Measurements from ENCODE around the gene PLEKHA6.

PLEKHA6 gene

DNA sequence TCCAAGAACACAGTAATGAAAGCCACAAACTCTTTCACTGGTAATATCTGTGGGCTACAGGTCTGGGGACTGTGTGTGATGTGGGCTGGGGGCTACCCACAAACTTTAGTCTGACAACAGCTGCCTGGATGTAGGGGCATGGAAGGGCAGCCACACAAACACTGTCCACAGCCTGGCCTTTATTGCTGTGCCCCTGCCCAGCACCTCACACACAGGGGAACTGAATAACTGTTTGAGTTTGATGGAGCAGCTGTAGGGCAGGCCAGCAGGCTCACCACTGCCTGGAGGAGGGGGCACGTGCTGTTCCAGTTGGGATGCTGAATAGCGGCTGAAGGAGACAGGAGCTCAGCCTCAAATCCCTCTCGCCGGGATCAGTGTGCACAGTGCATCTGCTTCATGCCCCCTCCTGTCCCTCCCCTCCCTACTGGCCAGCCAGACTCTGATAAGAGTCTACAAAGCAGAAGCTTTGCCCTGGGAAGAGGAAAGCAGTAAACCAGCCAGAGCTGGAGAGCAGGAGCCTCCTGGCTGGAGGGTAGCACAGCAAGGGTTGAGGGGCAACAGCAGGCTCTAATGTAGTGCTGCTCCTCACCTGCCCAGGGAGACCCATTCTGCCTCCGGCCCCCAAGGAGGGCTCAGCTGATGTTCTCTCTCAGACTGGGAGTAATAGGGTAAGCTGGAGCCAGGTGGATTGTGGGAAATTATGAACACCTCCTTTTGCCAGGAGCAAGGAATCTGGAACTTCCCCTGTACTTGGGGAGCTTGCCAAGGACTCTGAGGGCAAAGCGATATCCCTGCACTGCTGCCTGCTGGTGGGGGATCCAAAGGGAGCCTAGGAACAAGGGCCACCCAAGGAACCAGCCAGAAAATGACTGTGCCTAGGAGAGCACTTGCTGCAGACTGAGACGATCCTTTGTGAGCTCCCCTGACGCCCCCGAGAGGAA lies 75.7 kb downstream of the PLEKHA6 start:
- no peak for DNase-seq

DNA sequence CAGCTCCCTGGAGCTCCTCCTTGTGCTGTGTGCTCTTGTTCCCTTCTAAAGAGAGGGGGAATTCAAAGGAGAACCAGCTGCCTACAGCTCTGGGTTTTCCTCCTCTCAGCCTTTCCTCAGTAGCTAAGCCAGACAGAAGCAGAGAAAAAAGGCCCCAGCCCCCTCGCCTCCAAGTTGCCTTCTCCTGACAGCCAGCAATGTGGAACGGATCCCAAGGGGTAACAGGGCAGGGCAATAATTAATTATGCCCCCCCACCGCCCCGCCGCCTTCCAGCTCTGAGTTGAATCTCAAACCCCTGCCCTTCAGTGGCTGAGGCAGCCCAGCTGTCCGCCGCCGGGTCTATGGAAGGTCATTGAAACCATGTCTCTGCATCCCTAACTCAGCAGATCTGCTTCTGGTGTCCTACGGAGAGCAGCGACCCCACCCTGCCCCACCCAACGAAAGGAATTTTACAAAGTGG lies 76.9 kb downstream of the PLEKHA6 start:
- no peak for DNase-seq

DNA sequence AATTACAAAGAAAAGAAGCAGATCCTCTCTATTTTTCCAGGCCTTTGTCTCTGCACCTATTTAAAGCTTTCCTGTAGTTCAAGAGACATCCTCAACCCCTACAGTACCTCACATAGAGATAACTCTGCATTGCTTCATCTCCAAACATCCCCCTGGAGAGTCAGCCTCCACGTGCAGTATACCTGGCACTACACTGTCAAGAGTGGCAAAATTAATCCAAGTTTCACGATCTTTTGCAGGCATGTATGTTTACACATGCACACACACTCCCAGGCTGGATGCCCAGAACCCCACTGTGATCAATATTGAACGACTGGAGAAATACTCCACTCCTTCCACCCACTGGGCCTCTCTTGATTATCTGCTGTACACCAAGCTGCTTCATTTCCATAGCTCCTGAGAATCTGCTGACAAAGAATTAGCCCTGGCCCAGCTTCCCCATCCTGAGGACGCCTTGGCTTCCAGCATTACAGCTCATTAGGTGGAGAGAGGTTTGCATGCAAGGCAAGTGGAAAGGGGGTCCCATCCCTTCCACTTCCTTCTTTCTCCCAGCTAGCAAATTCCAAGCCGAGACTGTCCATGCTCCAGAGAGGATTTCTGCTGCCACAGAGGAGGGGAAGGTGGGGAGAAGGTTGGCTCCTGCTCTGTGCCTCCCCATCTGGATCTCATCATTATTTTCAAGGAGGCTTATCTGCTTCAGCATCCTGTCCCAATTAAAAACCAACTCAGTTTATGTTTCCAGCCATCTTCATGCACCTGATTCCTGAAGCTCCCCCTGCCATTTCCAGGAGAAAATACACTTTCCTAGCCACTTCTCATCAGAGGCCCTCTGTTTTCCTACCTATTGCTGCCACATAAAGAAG lies 79.4 kb downstream of the PLEKHA6 start:
- DNase-seq, result no peak

DNA sequence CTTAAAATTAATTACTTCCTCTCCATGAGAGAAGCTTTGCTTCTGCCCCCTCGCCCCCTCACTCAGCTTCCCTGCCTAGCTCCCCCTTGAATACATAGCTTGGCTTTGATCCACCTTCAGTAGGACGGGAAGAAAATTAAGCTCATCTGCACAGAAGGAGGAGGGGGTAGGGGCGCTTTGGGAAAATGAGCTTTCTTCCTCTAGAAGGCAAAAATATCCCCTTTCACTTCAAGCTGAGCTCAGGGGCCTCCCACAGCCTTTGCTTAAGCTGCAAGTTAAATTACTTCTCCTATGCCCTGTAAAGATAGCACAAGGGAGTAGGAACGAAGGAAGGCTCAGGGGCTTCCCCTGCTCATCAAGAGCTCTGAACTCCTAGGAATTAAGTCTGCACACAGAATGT lies 80.8 kb downstream of the PLEKHA6 start:
- DNase-seq, result no peak

DNA sequence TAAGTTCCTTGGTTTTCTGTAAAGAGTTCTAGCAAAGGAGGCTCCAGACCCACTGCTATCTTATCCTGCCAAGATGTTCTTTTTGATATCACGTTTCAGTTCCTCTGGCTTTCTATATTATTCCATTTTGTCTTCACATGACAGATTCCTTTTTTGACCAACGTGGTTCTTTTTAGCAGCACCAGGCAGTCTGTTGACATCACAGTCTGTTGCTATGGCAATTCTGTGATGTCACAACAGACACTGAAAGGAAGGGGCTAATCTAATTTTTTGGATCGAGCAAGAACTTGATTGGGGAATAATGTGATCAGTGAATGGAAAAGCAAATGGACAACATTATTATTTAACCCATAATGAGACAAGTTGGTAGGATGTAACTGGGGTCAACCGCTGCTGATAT lies 81.5 kb downstream of the PLEKHA6 start:
- no peak for DNase-seq

DNA sequence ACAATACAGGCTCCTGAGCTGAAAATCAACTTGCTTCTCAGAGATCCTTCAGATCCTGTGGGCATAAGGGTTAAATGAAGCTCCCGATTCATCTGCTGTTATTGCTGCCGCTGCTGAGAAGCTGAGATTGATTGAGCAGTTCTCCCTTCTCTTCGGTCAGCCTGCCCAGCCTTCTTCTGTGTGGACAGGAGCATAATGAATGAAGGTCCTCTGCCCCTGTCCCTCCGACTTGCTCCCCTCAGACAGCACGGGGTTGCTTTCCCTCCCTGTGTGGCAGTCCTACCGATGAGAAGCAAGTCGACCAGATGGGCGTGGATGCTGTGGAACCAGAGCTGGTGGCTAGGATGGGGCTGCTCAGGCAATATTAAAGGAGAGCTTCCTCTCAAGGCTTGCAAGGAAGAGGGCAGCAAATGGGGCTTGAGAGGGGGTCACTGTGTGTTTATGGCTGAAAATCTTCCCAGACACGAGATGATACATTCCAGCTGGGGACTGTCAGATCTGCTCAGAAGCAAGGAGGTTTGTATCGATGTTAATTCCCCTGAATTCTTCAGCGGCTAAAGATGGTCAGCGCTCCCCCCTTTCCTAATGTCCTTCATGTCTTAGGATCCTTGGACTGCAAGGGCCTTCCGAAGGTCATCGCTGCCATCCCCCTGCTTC lies 82.0 kb downstream of the PLEKHA6 start:
- DNase-seq, result no peak

DNA sequence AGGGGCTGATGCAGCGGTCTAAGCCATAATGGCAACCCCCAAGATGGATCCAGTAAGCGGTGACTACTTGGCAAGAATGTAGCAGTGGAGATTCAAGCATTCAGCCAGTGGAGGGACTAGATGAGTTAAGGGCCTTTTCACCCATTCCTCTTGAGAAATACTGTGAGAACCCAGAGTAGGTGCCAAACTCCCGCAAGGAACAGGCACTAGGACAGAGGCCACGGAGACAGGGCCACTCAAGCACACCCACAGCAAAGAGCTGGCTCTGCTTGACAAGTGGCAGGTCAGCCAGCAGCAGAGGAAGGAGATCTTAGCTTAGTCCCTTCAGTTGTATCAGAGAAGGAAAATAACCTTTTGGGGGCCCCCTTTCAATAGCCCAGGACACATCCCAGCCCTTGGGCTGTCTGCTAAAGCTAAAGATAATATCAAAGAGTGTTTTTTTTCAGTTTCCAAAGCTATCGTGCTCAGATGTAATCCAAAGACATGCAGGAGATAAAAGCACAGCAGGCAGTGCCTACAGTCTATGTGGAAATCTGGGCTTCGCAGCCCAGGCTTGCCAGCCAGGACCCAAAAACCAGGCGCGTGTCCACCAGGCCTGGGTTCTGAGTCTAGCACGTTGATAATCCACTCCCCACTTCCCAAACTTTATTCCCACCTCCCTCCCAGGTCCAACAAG lies 83.9 kb downstream of the PLEKHA6 start:
- DNase-seq, result no peak

DNA sequence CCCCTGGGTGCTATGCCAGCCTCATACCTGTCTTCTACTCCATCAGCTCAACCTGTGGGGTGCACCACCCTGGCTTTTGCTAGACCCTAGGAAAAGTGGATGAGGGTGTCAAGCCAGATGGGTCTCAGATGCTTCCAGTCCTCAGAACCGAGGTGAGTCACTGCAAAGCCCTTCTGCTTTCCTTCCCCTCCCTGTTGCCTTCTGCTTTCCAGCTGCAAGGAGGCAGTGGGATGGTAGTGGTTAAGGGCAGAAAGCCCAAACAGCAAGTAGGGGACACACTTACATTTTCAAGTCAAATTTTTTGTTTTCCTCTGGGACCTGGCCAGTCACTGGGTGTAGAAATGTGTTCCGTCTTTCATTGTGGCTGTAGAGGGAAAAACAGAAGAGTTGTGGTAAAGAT lies 85.3 kb downstream of the PLEKHA6 start:
- DNase-seq, result no peak

DNA sequence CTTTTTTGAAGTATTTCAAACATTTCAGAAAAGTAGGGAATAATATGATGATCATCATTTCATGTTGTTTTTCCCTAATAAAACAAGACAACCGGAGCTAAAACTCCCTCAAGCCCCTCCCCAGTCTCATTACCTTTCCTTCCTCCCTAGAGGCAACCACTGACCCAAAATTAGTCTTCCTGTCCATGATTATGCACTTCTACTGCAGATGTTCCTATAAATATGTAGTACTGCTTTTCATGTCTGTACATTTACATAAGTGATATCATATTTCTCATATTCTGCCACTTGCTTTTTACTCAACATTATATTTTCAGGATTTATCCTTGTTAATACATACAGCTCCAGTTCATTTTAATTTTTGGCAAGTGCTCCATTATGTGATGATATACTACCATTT lies 87.2 kb downstream of the PLEKHA6 start:
- DNase-seq, result no peak

DNA sequence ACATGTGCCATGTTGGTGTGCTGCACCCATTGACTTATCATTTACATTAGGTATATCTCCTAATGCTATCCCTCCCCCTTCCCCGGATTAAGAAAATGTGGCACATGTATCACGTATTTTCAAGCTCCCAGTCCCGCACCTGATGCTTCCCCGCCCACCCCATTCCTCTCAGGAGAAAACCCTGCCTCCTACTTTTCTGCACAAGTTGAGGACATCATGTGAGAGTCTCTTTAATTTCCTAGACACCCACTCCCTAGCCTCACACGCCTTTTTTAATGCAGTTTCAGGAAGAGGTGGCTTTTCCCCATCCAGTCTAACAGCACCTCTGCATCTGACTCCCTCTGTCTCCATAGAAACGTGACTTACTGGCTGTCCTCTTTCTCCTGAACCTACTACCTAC lies 87.8 kb downstream of the PLEKHA6 start:
- no peak for DNase-seq

DNA sequence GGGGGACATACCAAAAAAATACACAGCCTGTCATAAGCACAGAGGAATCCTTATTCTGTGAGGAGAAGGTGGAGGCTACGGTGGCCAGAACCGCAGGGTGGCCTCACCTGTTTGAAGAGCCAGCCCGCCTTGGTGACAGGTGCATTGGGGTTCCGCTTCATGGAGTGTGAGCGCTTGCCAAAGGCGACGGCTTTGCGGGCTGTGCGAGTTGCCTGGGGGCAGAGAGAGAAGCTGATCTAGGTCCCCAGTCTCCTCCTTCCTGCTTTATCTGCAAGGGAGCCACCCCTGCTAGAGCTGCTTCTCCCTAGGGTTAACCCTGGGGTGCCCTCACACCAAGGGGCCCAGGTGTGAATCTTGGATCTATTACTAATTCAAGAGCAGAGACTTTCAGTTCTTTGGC lies 91.6 kb downstream of the PLEKHA6 start:
- no peak for DNase-seq

DNA sequence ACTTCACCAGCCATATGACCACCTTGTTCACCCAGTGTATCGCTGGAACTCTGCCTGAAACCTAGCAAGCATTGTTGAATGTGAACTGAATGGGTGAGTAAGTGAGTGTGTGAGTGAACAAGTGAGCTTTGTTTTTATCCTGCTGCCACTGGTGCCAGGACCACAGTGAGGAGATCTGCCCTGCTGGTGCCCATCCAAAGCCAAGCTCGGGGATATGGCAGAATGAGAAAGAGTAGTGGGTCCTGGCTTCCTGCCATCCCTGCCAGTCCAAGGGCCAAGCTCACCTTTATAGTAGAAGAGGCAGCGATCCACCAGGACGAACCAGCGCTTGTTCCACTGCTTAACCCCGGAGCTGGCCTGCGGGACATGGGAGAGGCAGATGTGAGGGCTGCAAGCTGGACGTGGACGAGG lies 92.5 kb downstream of the PLEKHA6 start:
- no peak for DNase-seq

DNA sequence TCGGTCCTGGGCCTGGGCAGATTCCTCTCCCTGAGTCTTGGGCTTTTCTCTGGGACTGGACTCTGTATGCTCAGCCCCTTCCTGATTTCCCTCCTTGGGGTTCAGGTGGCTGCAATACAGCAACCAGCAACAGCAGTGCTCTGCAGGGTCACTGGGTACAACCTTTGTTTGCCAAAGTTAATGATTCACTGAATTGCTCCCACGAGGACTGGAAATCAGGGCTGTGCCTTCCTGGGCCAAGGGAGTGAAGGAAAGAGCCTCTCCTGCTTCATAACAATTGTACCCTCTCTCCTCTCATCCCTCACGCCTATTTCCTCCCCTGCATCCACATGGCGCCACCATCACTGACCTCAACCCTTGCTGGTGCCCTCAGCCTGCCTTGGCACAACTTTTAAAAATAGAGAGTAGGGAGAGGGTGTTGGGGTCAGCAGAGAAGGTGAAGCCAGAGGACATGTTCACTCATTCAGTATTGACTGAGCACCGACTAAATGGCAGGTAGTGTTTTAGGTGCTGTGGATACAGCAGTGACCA lies 93.2 kb downstream of the PLEKHA6 start:
- no peak for DNase-seq

DNA sequence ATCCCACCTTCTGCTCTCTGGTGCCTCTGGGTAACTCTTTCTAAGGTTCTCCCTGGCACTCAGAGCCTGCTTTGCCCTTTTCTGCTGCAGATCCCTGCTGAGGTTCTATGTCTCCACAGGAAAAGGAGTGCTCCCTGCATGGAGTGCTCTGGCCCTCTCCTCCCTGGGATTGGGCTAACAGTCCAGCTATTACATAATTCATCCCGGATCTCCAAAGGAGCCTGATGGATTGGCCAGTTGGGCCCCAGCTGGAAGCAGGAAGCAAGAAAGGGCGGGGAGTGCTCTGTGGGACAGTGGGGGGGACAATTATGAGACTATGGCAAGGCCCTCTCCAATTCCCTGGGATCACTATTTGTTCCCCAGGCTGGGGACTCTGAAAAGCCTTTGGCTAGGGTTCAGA lies 94.1 kb downstream of the PLEKHA6 start:
- no peak for DNase-seq

DNA sequence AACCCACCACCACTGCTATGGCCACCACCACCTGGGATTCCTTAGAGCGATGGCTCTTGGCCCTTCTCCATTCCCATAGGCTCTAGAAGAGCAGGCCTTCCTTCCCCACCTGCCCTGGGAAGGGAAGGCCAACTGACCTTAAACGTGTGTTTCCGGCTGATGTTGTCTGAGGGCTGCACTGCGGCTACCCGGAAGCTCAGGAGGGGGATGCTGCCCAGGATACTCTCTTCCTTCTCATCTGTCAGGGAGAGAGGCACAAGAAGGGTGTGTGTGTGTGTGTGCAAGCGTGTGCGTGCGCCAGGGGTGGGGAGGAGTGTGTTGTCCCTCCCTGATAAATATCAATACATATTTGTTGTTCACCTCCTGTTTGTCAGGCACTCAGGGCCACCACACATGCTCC lies 94.9 kb downstream of the PLEKHA6 start:
- DNase-seq, result no peak

DNA sequence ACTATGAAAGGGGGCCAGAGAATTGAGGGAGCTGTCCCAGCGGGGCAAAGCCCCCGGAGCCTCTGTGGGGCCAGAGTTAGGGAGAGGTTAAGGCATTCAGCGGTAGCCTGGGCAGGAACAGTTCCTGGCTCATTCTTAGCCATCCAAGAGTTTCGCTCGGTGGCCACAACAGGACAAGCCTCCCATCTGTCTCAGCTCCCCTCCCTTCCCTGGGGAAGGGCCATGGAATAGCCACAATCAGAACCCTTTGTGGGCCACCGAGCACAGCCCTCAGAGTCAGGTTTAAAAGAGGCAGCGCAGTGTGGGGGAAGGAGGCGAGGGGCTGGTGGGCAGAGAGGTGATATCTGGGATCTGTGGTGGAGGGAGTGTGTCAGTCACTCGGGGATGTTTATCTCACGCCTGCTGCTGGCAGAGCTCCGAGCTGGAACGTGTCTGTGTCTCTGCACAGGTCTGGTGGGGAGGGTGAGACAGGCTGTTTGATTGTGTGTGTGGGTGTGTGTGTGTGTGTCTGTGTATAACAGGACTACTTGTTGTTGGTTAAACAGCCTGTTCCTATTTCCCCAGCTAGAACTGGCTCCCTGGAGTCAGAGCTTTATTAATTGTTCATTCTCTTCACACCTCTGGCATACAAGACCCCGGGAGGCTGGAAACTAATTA lies 96.3 kb downstream of the PLEKHA6 start:
- no peak for DNase-seq

DNA sequence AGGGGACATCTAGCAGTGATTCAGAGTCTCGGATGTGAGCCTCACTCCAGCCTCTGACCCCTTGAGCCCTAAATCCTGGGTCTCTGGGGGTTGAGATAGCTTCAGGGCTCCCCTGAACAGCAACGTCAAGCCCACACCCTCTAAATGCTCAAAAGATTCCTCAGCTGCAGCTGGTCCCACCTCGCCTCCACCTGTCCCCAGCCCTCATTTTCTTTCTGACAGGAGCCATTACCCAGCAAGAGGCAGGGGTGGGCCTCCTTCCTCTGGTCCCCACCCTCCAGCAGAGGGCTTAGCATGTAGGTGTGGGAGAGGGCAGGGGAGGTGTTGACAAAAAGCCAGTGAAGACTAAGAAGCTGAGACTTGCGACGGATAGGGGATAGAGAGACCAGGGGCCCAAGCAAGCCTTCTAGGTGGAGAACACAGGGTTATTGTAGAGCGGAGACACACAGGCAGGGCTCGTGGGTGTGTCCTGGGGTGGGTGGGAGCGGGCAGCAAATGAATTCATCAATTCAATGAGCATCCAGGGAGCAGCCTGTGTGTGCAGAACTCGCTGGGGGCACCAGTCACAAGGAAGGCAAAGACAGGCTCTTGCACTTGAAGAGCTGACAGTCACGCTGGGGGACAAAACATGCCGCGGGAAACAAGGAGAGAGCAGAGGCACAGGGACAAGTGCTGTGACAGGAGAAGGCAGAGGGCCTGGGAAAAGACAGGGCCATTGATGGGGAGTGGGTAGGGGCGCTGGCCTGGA lies 97.0 kb downstream of the PLEKHA6 start:
- no peak for DNase-seq

DNA sequence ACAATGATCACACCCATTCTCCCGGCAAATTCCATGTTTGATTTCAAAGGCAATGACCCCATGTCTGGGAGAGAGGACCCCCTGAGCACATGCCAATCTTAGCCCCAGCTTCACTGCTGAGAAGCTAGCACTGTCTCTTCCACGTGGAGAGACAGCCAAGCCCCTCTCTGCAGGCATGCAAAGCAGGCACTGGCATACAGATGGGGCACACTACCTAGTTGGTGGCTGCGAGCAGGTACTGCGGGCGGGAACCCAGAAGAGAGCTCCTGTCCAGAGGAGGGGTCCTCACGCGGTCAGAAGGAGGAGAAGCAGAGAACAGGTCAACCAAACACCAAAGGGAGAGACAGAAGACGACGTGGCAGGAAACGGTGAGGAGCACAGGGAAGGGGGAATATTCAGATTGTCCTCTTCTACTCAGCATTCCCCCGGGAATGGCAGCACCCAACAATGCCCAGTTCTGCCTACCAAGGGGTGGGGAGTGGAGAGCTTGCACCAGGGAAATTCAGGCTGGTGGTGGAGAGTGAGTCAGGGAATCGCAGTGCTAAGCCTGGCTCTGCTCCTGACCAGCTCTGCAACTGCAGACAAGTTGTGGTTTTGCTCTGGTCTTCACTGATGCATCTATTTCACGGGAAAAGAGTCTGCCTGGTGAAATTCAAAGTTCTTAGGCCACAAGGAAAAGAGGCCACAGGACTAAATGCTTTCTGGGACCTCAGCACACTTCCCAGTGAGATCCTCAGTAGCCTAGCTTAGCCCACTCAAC lies 97.8 kb downstream of the PLEKHA6 start:
- DNase-seq, result no peak

DNA sequence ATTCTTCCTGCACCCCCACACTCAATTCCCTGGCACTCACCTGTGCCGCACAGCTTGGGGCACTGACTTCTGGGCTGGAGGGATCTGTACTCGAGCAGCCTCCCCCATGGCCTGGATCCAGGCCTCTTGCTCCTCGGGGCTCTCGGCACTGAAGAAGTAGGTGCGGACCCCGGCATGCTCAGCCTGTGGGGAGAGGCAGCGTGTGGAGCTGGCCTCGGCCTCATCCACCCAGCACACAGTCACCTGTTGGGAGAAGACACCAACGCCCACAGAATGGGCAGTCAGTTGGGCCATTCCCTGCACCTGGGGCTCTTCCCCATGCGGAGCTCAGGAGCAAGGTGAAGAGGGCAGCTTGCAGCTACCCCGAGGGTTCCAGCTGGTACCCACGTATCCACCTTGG lies 98.5 kb downstream of the PLEKHA6 start:
- no peak for DNase-seq

DNA sequence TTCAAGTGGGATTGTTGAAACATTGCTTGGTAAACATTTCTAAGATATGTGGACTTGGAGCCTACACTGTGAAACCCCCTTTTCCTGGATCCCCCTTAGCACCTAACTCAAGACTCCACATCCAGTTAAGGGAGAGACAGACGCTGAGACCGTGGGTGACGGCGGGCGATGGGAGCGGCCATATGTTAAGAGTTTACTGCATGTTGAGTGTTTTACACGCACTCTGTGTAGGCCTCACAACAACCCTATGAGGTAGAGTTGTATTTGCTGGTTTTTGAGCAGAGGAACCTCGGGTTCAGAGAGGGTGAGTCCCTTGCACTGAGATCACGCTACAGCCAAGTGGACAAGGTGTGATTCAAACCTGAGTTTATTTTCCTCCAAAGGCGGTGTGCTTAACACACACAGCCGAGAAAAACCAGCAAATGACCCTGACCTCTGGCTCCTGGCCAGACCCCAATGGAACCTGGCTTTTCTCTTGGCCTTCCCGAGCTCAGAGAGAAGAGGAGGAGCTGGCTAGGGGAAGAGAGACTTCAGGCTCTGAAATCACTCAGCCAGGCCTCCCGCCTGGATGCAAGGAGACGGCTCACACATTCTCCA lies 99.0 kb downstream of the PLEKHA6 start:
- no peak for DNase-seq
